Pancreas (tissue), 10 donors: ENCODE data around the gene UBXN11. TPM values are rescaled to one million over a fixed set of nuclear protein-coding genes. Genes with fewer than 3 reads are reported as not detected.

Experiments
- ATAC-seq, 4 donors: fragments of 200-7000 bp; cut with Tn5 transposase; one replicate each; pipeline versions ENCODE4 v1.8.0 to v1.9.1; 2020; ENCODE audit warnings: mild to moderate bottlenecking in 4 of 4, moderate library complexity in 4 of 4
- DNase-seq, 6 donors: peaks; one replicate each; pipeline ENCODE4 v3.0.0-alpha.2; 2020
- FAIRE-seq: peaks from 2 replicates; lab custom pipeline; 2012; peaks lifted over from hg19 to GRCh38; lab: Jason Lieb, UNC
- H3K27ac ChIP-seq, 4 donors: fragments of 200-600 bp; sonication (generic); 1 replicate in 3 of 4; 2 replicates in 1 of 4; pipeline versions ENCODE4 v1.5.0 to v1.8.0; 2020
- H3K27me3 ChIP-seq, 4 donors: fragments of 200-600 bp; one replicate each; pipeline ENCODE4 v1.8.0; 2021
- H3K36me3 ChIP-seq, 3 donors: fragments of 200-600 bp; sonication (generic) in 1 of 3; one replicate each; pipeline versions ENCODE4 v1.5.0 to v1.8.0; 2020 to 2021
- H3K4me1 ChIP-seq, 3 donors: fragments of 200-600 bp; one replicate each; pipeline ENCODE4 v1.8.0; 2021
- H3K4me3 ChIP-seq, 4 donors: fragments of 200-600 bp; sonication (generic) in 2 of 4; one replicate each; pipeline versions ENCODE4 v1.5.0 to v1.8.0; 2020 to 2021
- H3K9me3 ChIP-seq, 4 donors: fragments of 200-600 bp; one replicate each; pipeline ENCODE4 v1.8.0; 2021
- CTCF ChIP-seq, 4 donors: fragments of 200-600 bp; sonication (generic) in 3 of 4; IDR thresholded peaks; one replicate each; pipeline versions ENCODE4 v1.5.0 to v1.8.0; 2021; ENCODE audit warnings: antibody characterized with exemption in 4 of 4
- WGBS, 2 donors: extraction: QIAGEN DNeasy Blood & Tissue Kit; methylation state at CpG; one replicate each; pipeline ENCODE4 v1.1.7; 2013; 5-methylcytosine and 5-hydroxymethylcytosine counted together
- intact Hi-C, 3 donors: fragments of 100-400 bp; cut with DNase I; formaldehyde crosslinking; loops; one replicate each; pipeline versions ENCODE4 v1.11.1 to v1.14.2; 2022
- polyA plus RNA-seq, 2 donors: library from polyadenylated mRNA; stranded (reverse); fragments of 200-250 nt; gene quantifications; one replicate each; pipeline ENCODE4 v1.2.3, GENCODE V29; 2013
- total RNA-seq, 6 donors: library from RNA; stranded (reverse); fragmentation: NEBNext Ultra II Directional in 4 of 6; extraction: Animal tissue kit (Norgen Biotek cat#: 25700) in 4 of 6; gene quantifications; one replicate each; pipeline versions ENCODE4 v1.2.1 to v1.2.4, GENCODE V29; 2021 to 2023
- donor health status: healthy with polysubstance abuse.
- donor health status: DM: no; HTN: no; CAD: no; lungs with moderate emphysema.
- donor health status: DM: no; HTN: no; CAD: no.
- donor health status: control.
- donor health status: control.
- donor health status: Bipolar disorder and iron deficiency.
- donor health status: DM: yes; HTN: yes; CAD: no.
- donor health status: DM: no; HTN: no; CAD: no.
- donor health status: DM: no; HTN: no; CAD: no.
- donor health status: DM: yes; HTN: yes; CAD: no.

The UBXN11 gene
- total and polyA plus RNA-seq, 8 donors, result 8.7 to 61.6 (median 13.9) TPM

DNA sequence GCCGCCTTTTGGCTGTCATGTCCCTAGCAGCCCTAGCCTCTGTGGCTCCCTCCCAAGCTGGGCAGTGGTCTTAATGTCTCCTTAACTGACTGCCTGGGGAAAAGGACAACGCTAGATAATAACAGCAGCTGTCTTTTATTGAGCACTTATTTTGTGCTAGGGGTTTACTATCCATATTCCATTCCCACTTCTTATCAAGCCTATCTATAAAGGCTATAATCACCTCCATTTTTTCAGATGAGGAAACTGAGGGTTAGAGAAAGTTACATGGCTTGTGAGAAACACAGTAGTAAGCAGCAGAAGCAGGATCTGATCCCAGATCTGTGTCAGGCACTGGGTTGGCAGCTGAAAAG is 20.4 kb downstream of the UBXN11 start:
- Histone ChIP-seq H3K4me3 (no peak overlapping the region), H3K36me3 (no peaks in the 10 kb centered on the region), H3K9me3 (no peaks in the 10 kb centered on the region), H3K27me3 (no peaks in the 10 kb centered on the region), H3K27ac (no peak overlapping the region), H3K4me1 (peaks cover 0 to 9% (median 0%) of the 10 kb centered on the region in 3 donors)
- 72% methylated on average over 2 of the region's 2 CpGs for WGBS, 2 donors
- intact Hi-C loops, result no loop called here
- no peak for DNase-seq
- no peak for TF ChIP-seq CTCF (IDR thresholded peaks at IDR 0.05)
- FAIRE-seq, result no peak
- ATAC-seq, result no peak

- TF ChIP-seq CTCF (IDR thresholded peaks at IDR 0.05), result peak in 1 of 4 donors; percentile 10
- Histone ChIP-seq H3K4me1 (peaks cover 0 to 12% (median 0%) of the 10 kb centered on the region in 3 donors), H3K4me3 (no peak overlapping the region), H3K27me3 (no peaks in the 10 kb centered on the region), H3K36me3 (no peaks in the 10 kb centered on the region), H3K9me3 (no peaks in the 10 kb centered on the region), H3K27ac (no peak overlapping the region)
- WGBS, 2 donors, result 78 to 82% methylated on average over 19 of the region's 19 CpGs
- ATAC-seq (no peak), DNase-seq (peak in 3 of 6 donors; percentile 45 to 60 (median 59)), FAIRE-seq (no peak)
- intact Hi-C loops, result no loop called here
These were observed 20.9 kb downstream of the UBXN11 start for GRCh38 chr1:26285366-26286063.

GRCh38 chr1:26284597-26285347 is 21.7 kb downstream of the UBXN11 start:
- peaks cover 0 to 12% (median 0%) of the 10 kb centered on the region in 3 donors for H3K4me1 ChIP-seq
- WGBS, 2 donors, result 42 to 48% methylated on average over 22 of the region's 22 CpGs
- FAIRE-seq (no peak), DNase-seq (peak in 5 of 6 donors; percentile 43 to 83 (median 60)), ATAC-seq (peak; percentile 36 to 54 (median 48))
- H3K4me3 ChIP-seq, result no peak overlapping the region
- TF ChIP-seq CTCF (IDR thresholded peaks at IDR 0.05), result peak; percentile 41 to 63 (median 52)
- H3K36me3 ChIP-seq, result no peaks in the 10 kb centered on the region
- no peaks in the 10 kb centered on the region for H3K9me3 ChIP-seq
- H3K27me3 ChIP-seq, result no peaks in the 10 kb centered on the region
- intact Hi-C loops, result loop anchor here in 1 of 3 donors (5.0 kb wide), 1 partner anchor 38 kb away; no protein-coding TSS in a partner anchor
- no peak overlapping the region for H3K27ac ChIP-seq

DNA sequence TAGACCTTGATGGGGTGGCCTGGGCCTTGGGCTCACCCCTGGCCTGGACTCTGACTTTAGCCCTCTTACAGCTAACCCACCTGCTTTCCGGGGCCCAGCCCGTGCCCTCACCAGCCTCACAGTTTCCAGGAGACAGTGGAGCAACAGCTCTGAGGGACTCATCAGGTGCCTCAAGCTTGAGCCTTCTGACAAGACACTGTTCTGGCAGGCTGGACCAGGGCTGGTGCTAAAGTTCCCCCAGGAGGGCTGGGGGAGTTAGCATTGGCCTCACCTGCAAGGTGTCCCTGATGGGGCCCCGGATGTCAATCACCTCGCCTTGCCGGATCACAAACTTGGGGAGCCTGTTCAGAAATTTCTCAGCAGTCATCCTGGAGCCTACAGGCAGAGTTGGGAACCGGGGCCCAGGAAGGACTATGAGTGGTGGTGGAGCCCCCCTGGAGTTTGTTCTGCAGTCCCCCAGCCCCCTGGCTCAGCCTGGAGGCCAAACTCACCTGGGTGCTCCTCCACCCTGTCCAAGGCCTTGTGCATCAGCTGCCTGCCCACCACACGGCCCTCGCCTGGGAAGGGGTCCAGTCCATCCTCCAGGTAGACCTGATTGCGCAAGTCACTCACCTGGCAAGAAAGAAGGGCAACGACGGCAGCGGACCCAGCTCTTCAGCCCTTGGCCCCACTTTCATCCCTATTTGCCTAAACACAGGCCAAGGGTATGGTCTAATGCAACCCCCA is 22.4 kb downstream of the UBXN11 start:
- DNase-seq (peak in 1 of 6 donors; percentile 55), ATAC-seq (no peak), FAIRE-seq (no peak)
- Histone ChIP-seq H3K4me3 (no peak overlapping the region), H3K27me3 (no peaks in the 10 kb centered on the region), H3K27ac (no peak overlapping the region), H3K9me3 (no peaks in the 10 kb centered on the region), H3K36me3 (no peaks in the 10 kb centered on the region), H3K4me1 (peaks cover 0 to 17% (median 2%) of the 10 kb centered on the region in 3 donors)
- TF ChIP-seq CTCF (IDR thresholded peaks at IDR 0.05), result no peak
- WGBS, 2 donors, result 74 to 76% methylated on average over 12 of the region's 12 CpGs
- intact Hi-C loops, result loop anchor here in 2 of 3 donors (2.0 to 5.0 kb wide), 2 partner anchors 13 to 38 kb away; no protein-coding TSS in a partner anchor
